ENCODE data around the gene FLNC.

The FLNC gene

DNA sequence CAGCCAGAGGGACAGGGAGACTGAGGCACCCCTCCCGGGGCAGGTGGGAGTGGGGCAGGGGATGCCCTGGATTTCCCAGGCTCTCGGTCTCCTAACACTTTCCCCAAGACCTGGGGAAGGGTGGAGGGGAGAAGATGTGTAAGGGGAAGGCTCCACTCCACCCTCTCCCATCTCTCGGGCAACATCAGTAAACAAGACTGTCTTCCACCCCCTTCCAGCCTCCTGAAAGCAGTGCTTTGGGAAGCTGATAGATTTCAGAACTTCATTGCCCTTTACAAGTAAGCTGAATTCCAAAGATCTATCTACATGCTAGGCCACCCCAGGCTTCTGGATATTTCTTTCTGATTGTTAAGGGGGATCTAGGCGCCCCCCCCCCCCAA is 3.7 kb downstream of the FLNC start:
- no peak overlapping the region for H3K27ac ChIP-seq
- TF ChIP-seq, protein P1, sequence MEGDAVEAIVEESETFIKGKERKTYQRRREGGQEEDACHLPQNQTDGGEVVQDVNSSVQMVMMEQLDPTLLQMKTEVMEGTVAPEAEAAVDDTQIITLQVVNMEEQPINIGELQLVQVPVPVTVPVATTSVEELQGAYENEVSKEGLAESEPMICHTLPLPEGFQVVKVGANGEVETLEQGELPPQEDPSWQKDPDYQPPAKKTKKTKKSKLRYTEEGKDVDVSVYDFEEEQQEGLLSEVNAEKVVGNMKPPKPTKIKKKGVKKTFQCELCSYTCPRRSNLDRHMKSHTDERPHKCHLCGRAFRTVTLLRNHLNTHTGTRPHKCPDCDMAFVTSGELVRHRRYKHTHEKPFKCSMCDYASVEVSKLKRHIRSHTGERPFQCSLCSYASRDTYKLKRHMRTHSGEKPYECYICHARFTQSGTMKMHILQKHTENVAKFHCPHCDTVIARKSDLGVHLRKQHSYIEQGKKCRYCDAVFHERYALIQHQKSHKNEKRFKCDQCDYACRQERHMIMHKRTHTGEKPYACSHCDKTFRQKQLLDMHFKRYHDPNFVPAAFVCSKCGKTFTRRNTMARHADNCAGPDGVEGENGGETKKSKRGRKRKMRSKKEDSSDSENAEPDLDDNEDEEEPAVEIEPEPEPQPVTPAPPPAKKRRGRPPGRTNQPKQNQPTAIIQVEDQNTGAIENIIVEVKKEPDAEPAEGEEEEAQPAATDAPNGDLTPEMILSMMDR (conservative IDR thresholded peaks at IDR 0.05) = no peak

DNA sequence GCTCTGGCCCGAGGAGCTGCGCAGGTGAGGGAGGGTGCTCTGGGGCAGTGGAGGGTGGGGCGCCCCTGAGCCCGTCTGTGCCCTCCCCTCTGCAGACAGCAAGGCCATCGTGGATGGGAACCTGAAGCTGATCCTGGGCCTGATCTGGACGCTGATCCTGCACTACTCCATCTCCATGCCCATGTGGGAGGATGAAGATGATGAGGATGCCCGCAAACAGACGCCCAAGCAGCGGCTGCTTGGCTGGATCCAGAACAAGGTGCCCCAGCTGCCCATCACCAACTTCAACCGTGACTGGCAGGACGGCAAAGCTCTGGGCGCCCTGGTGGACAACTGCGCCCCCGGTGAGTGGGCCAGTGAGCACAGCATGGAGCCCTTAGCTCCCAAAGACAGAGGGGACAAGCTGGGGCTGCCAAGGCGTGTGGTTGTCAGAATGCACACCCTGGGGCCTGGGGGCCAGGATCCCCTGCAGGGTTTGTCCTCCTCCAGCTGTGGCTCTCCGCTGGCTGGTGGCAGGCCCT is 5.1 kb downstream of the FLNC start:
- TF ChIP-seq, protein P1 (conservative IDR thresholded peaks at IDR 0.05) = no peak
- H3K27ac ChIP-seq = no peak overlapping the region

- TF ChIP-seq, protein P1 (conservative IDR thresholded peaks at IDR 0.05) = no peak
- no peak overlapping the region for H3K27ac ChIP-seq
Measured at GRCh38 chr7:128835790-128836641, 5.8 kb downstream of the FLNC start.

- no peak overlapping the region for H3K27ac ChIP-seq
- TF ChIP-seq, protein P1 (conservative IDR thresholded peaks at IDR 0.05) = no peak
Measured at GRCh38 chr7:128836729-128837348, 6.6 kb downstream of the FLNC start.

DNA sequence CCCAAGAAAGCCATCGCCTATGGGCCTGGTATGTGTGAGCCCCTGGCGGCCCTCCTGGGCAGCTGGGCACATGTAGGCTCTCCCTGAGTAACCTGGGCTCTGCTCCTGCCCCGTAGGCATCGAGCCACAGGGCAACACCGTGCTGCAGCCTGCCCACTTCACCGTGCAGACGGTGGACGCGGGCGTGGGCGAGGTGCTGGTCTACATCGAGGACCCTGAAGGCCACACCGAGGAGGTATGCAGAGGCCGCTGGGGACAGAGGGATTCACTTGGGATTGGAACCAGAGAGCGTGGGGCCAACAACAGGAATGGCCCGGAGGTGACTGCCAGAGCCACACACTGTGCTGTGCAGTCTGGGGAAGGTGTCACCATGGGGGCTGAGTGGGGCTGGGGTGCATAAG is 7.3 kb downstream of the FLNC start:
- H3K27ac ChIP-seq = no peak overlapping the region
- TF ChIP-seq, protein P1 (conservative IDR thresholded peaks at IDR 0.05) = no peak

GRCh38 chr7:128838109-128838779 is 8.0 kb downstream of the FLNC start:
- no peak overlapping the region for H3K27ac ChIP-seq
- TF ChIP-seq, protein P1 (conservative IDR thresholded peaks at IDR 0.05) = no peak

Data from VCaP (cell line).